Sigmoid colon (tissue), 7 donors: ENCODE measurements around the gene CHMP4A. TPM values are rescaled to one million over a fixed set of nuclear protein-coding genes. Genes with fewer than 3 reads are reported as not detected.

Experiments
- DNase-seq: peaks from one replicate; pipeline ENCODE4 v3.0.0-alpha.2; 2019
- H3K27ac ChIP-seq, 4 donors: fragments of 200-600 bp; sonication (generic); one replicate each; pipeline ENCODE4 v1.5.1; 2016 to 2019; ENCODE audit warnings: mild to moderate bottlenecking in 1 of 4
- H3K27me3 ChIP-seq, 3 donors: fragments of 200-600 bp; sonication (generic); one replicate each; pipeline ENCODE4 v1.5.1; 2019; ENCODE audit warnings: mild to moderate bottlenecking in 1 of 3
- H3K36me3 ChIP-seq, 4 donors: fragments of 200-600 bp; sonication (generic); one replicate each; pipeline ENCODE4 v1.5.1; 2016 to 2019
- H3K4me1 ChIP-seq, 4 donors: fragments of 200-600 bp; sonication (generic); one replicate each; pipeline ENCODE4 v1.5.1; 2017 to 2019
- H3K4me3 ChIP-seq, 4 donors: fragments of 200-600 bp; sonication (generic); one replicate each; pipeline ENCODE4 v1.5.1; 2017 to 2019; ENCODE audit warnings: mild to moderate bottlenecking in 2 of 4, moderate library complexity in 1 of 4
- H3K9me3 ChIP-seq, 4 donors: fragments of 200-600 bp in 3 of 4; sonication (generic) in 3 of 4; one replicate each; pipeline versions ENCODE4 v1.5.1 to v1.6.1; 2013 to 2019
- CTCF ChIP-seq, 4 experiments: fragments of 450-650 bp in 3 of 4; fragments of 200-600 bp in 1 of 4; IDR thresholded peaks; one replicate each; pipeline ENCODE4 v1.5.1; 2016 to 2019; ENCODE audit warnings: antibody characterized with exemption in 4 of 4, mild to moderate bottlenecking in 3 of 4, moderate library complexity in 2 of 4
- EP300 ChIP-seq, 4 donors: sonication (generic); formaldehyde crosslinking; IDR thresholded peaks; one replicate each; pipeline ENCODE4 v1.6.1; 2017; ENCODE audit warnings: antibody characterized with exemption in 4 of 4
- POLR2A ChIP-seq, 2 donors: fragments of 450-650 bp; IDR thresholded peaks; one replicate each; pipeline ENCODE4 v1.6.1; 2016; ENCODE audit warnings: antibody characterized with exemption in 2 of 2, mild to moderate bottlenecking in 2 of 2, moderate library complexity in 2 of 2
- POLR2AphosphoS5 ChIP-seq, 4 donors: sonication (generic); formaldehyde crosslinking; IDR thresholded peaks; one replicate each; pipeline ENCODE4 v1.6.1; 2017; ENCODE audit warnings: antibody characterized with exemption in 4 of 4
- WGBS, 2 donors: extraction: QIAGEN DNeasy Blood & Tissue Kit; methylation state at CpG; one replicate each; pipeline ENCODE4 v1.1.7; 2013; 5-methylcytosine and 5-hydroxymethylcytosine counted together
- intact Hi-C: fragments of 100-400 bp; cut with DNase I; formaldehyde crosslinking; loops from one replicate; pipeline ENCODE4 v1.15.1; 2023
- polyA plus RNA-seq, 3 donors: library from polyadenylated mRNA; stranded (reverse); fragments of 200-250 nt; gene quantifications; one replicate each; pipeline ENCODE4 v1.2.3, GENCODE V29; 2013
- total RNA-seq, 4 donors: library from RNA; depleted of rRNA; stranded (reverse); fragments of >200 nt; gene quantifications; one replicate each; pipeline ENCODE4 v1.1.0, GENCODE V29; 2016
- donor health status: healthy with polysubstance abuse.
- donor health status: Bipolar disorder and iron deficiency.
- donor health status: healthy.

Gene CHMP4A
- total and polyA plus RNA-seq, 7 donors = 65.6 to 149 (median 109) TPM

- no peaks in the 10 kb centered on the region for H3K9me3 ChIP-seq
- peaks cover 0 to 39% (median 33%) of the 10 kb centered on the region in 4 donors for H3K4me1 ChIP-seq
- H3K36me3 ChIP-seq = peaks cover 0 to 12% (median 3%) of the 10 kb centered on the region in 4 donors
- H3K27ac ChIP-seq = peak overlapping the region; percentile 91 to 97 (median 92)
- DNase-seq = no peak
- intact Hi-C loops = no loop called here
- no peaks in the 10 kb centered on the region for H3K27me3 ChIP-seq
- TF ChIP-seq CTCF (IDR thresholded peaks at IDR 0.05) (no peak), POLR2A (IDR thresholded peaks at IDR 0.05) (no peak), POLR2AphosphoS5 (IDR thresholded peaks at IDR 0.05) (no peak), EP300 (IDR thresholded peaks at IDR 0.05) (no peak)
- peak overlapping the region; percentile 63 to 77 (median 70) for H3K4me3 ChIP-seq
- 84 to 92% methylated on average over 2 of the region's 2 CpGs for WGBS, 2 donors
Observed at GRCh38 chr14:24216345-24216699, 3.0 kb upstream of the CHMP4A start.

GRCh38 chr14:24215495-24216344 lies 2.4 kb upstream of the CHMP4A start, which contains the start of gene MDP1:
TSS of gene MDP1 (minus strand) at chr14:24216066. CDS start at chr14:24215955, 111 bp downstream.
- Histone ChIP-seq H3K4me1 (peaks cover 0 to 45% (median 34%) of the 10 kb centered on the region in 4 donors), H3K9me3 (no peaks in the 10 kb centered on the region), H3K36me3 (peaks cover 0 to 18% (median 4%) of the 10 kb centered on the region in 4 donors), H3K4me3 (peak within 1 kb of the TSS; percentile 63 to 77 (median 70)), H3K27ac (peak within 1 kb of the TSS; percentile 91 to 97 (median 92)), H3K27me3 (no peaks in the 10 kb centered on the region)
- 0 to 1% methylated on average over 40 of the region's 40 CpGs for WGBS, 2 donors
- no peak for TF ChIP-seq EP300 (IDR thresholded peaks at IDR 0.05)
- peak; percentile 89 to 94 (median 93) for TF ChIP-seq POLR2AphosphoS5 (IDR thresholded peaks at IDR 0.05)
- TF ChIP-seq CTCF (IDR thresholded peaks at IDR 0.05) = peak in 3 of 4 experiments; percentile 14 to 45 (median 30)
- TF ChIP-seq POLR2A (IDR thresholded peaks at IDR 0.05) = peak; percentile 83 to 84
- DNase-seq = peak; percentile 92
- intact Hi-C loops = no loop called here

- intact Hi-C loops = loop anchor here (2.0 kb wide), 1 partner anchor 19 kb away; the partner anchor contains the start of gene TM9SF1
- DNase-seq = peak; percentile 2
- peaks cover 0 to 45% (median 34%) of the 10 kb centered on the region in 4 donors for H3K4me1 ChIP-seq
- WGBS, 2 donors = 91 to 94% methylated on average over 7 of the region's 7 CpGs
- peak overlapping the region; percentile 91 to 97 (median 92) for H3K27ac ChIP-seq
- TF ChIP-seq POLR2AphosphoS5 (IDR thresholded peaks at IDR 0.05) (no peak), EP300 (IDR thresholded peaks at IDR 0.05) (no peak), CTCF (IDR thresholded peaks at IDR 0.05) (no peak), POLR2A (IDR thresholded peaks at IDR 0.05) (no peak)
- no peaks in the 10 kb centered on the region for H3K9me3 ChIP-seq
- H3K36me3 ChIP-seq = peaks cover 5 to 34% (median 13%) of the 10 kb centered on the region in 4 donors
- H3K4me3 ChIP-seq = peak overlapping the region in 3 of 4 donors; percentile 67 to 73 (median 71)
- H3K27me3 ChIP-seq = no peaks in the 10 kb centered on the region
Observed at GRCh38 chr14:24213866-24214662, 776 bp upstream of the CHMP4A start.

GRCh38 chr14:24211311-24211710 lies 2.0 kb downstream of the CHMP4A start:
- 94 to 96% methylated on average over 6 of the region's 6 CpGs for WGBS, 2 donors
- Histone ChIP-seq H3K27ac (no peak overlapping the region), H3K36me3 (peaks cover 5 to 54% (median 16%) of the 10 kb centered on the region in 4 donors), H3K4me1 (peaks cover 0 to 42% (median 32%) of the 10 kb centered on the region in 4 donors), H3K27me3 (no peaks in the 10 kb centered on the region), H3K9me3 (no peaks in the 10 kb centered on the region), H3K4me3 (no peak overlapping the region)
- peak; percentile 47 for DNase-seq
- no peak for TF ChIP-seq POLR2AphosphoS5 (IDR thresholded peaks at IDR 0.05)
- TF ChIP-seq CTCF (IDR thresholded peaks at IDR 0.05) = no peak
- no peak for TF ChIP-seq POLR2A (IDR thresholded peaks at IDR 0.05)
- no peak for TF ChIP-seq EP300 (IDR thresholded peaks at IDR 0.05)
- intact Hi-C loops = no loop called here
